SKM-1 treated with dmso at 0.1 percent for 144 hours (cell line): Measurements from ENCODE around the gene MYO9A.
"Not testable (repeated sequence)": the region's sequence is repeated elsewhere in the genome, so short reads cannot be mapped to it uniquely, and the experiment has no call there.

Experiments
- DNase-seq: peaks from one replicate; lab custom pipeline; 2025; ENCODE audit not compliant: unreplicated experiment; lab: John Stamatoyannopoulos, UW

Gene MYO9A

DNA sequence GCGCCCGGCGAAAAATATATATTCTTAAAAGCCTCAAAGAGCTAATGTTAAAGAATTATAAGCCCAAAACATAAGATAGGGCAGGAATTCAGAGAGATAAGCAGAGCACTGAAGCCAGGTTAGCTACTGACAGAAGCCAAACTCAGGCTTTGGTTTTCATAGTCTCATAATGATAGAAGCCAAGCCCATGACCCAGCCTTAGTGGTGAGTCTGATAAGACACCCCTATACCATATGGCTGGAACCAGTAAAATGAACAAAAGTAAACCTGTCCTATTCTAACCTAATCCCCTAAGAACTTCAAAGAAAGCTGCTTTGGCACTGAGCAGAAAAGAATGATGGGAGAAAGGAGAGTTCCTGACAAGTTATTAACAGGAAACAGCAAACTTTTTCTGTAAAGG lies 25.9 kb downstream of the MYO9A start:
- DNase-seq, result no peak

DNA sequence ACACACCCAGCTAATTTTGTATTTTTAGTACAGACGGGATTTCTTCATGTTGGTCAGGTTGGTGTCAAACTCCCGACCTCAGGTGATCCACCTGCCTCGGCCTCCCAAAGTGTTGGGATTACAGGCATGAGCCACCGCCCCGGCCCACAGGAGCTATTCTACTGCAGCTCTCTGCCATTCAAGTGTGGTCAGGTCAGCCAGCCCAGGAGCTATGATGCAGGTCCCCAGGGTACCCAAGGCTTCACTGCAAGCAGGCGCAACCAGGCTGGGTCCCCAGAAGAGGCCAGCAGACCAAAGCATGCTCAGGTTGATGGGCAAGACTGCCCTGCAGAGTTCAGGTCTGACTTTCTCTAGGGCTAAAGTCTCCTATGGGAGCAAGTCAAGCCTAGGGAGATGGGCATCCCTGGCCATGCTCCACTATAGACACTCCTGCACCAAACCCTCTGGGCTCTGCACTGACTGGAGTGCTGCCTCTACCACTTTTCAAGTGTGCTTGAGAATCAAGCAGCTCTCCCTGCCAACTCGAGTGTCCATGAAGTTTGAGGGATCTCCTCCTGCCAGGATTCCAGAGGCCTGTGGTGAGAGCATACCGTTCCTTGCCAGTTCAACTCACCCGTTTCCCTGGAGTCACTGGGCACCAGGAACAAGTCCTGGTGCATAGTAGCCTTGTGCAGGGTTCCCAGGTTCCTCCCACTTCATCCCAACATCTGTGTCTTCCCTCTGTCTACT lies 30.9 kb downstream of the MYO9A start:
- no peak for DNase-seq

DNA sequence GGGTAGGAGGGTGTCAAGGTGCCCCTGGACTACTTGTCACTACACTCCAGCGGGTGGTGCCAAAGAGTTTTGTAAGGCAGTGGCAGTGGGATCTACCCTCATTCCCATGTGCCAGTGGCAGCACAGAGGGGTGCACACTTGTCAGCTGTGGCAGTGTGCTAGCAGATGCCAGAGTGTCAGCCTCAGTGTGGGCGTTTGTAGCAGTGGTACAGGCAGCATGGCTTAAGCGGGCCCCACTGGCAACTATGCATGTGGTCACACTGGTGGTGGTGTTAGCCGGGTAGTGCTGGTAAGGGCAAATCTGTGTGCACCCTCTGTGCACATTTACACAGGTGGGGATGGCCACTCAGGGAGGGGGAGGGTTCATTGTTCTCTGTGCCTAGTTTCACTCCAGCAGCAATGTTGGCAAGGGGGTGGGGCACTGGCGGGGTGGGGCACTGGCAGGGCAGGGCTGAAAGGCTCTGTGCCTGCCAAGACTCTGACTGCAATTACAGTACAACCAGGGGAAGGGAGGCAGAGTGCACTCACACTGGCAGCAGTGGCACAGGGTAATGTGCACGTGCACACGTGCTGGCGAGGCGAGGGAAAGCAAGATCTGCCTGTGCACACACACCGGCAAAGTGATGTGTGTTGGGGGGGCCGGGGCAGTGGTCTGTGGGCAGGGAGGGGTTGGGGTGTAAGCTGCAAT lies 31.8 kb downstream of the MYO9A start:
- DNase-seq, result no peak

- no peak for DNase-seq
These were observed 35.8 kb downstream of the MYO9A start for GRCh38 chr15:72082176-72082575.

DNA sequence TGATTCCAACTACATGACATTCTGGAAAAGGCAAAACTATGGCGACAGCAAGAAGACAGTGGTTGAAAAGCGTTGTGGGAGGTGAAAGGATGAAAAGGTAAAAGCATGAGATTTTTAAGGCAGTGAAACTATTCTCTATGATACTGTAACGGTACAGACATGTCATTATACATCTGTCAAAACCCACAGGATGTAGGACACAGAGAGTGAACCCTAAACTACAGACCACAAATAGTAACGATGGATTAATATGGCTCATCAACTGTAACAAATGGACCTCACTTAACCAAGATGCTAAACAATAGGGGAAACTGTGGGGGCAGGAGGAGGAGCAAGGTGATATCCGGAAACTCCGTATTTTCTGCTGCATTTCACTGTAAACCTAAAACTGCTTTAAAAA lies 39.1 kb downstream of the MYO9A start:
- DNase-seq, result no peak

GRCh38 chr15:72077950-72078349 lies 40.0 kb downstream of the MYO9A start:
- DNase-seq, result no peak

DNA sequence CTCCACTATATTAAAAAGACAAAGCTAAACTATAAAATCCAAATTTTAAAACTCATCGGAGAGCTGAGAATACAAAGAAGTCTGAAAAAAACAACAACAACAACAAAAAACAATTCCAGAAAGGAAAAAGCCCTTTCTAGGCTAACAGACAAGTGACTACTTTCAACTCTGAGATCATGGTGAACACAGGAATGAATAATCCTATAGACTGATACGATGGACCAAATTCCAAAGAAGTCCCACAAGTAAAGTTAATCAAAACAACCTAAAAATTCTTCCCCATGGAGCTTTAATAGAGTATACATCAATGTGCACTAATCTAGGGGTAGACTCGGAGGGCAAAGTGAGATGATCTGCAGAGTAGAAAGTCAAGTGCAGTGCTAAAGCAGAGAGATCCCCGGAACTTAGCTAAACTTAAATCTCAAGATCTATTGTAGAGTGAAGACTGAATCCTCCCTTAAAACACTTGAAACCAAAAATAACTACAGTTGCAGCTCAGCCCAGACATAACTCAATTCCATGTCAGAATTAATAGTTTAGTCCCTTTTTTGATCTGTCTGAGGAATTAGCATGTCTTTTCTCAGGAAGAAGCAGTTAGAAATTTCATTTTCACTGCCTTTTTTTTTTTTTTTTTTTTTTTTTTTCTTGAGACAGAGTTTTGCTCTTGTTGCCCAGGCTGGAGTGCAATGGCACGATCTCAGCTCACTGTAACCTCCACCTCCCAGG lies 43.5 kb downstream of the MYO9A start:
- DNase-seq, result no peak

GRCh38 chr15:72071448-72071825 lies 46.5 kb downstream of the MYO9A start:
- not testable (repeated sequence) for DNase-seq

DNA sequence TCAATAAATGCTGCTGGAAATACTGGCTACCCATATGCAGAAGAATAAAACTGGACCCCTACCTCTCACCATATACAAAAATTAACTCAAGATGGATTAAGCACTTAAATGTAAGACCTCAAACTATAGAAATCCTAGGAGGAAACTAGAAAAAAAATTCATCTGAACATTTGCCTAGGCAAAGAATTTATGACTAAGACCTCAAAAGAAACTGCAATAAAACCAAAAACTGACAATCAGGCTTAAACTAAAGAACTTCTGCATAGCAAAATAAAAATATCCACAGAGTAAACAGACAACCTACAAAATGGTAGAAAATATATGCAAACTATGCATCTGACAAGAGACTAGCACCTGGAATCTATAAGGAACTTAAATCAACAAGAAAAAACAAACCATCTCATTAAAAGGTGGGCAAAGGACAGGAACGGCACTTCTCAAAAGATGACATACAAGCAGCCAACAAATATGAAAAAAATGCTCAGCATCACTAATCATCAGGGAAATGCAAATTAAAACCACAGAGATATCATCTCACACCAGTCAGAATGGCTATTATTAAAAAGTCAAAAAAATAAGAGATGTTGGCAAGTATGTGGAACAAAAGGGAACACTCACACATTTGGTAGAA lies 47.0 kb downstream of the MYO9A start:
- DNase-seq, result no peak

DNA sequence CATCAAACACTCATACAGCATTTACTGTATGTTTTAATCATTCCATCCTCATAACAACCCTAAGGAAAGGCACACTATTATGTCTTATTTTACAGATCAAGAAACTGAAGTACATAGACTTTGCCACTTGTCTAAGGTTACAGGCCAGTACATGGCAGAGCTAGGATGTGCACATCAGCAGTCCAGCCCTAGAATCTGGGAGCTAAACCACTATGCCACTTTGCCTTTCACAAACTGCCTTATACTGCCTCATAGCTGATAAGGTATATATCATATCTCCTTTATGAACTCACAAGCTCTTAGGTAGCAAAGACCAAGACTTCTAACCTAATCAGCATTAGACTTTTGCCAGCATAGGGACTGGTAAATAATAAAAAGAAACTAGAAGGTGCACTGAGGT lies 49.1 kb downstream of the MYO9A start:
- DNase-seq, result no peak

DNA sequence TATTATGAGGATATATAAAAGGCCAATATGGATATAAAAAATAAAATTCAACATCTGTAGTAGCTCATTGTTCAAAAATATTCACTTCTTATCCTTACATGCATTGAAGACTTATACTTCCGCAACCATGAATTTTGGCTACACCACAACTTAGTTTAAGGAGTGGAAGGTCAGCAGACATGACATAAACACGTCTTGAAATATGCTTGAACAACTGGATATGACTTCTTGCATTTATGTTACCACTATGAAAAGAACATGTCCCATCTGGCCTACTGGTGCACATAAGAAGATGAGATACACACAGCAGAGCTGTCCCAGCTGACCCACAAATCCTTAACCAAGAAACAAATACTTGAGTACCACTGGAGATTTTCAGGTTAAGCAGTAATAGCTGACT lies 52.1 kb downstream of the MYO9A start:
- no peak for DNase-seq

- DNase-seq, result no peak
These were observed 54.8 kb downstream of the MYO9A start for GRCh38 chr15:72063186-72063585.

GRCh38 chr15:72062319-72062718 lies 55.6 kb downstream of the MYO9A start:
- no peak for DNase-seq

- DNase-seq, result no peak
These were observed 57.2 kb downstream of the MYO9A start for GRCh38 chr15:72060687-72061250.

GRCh38 chr15:72058585-72058984 lies 59.4 kb downstream of the MYO9A start:
- DNase-seq, result no peak

- no peak for DNase-seq
These were observed 60.3 kb downstream of the MYO9A start for GRCh38 chr15:72057548-72058091.

- DNase-seq, result not testable (repeated sequence)
These were observed 61.7 kb downstream of the MYO9A start for GRCh38 chr15:72056217-72056616.

DNA sequence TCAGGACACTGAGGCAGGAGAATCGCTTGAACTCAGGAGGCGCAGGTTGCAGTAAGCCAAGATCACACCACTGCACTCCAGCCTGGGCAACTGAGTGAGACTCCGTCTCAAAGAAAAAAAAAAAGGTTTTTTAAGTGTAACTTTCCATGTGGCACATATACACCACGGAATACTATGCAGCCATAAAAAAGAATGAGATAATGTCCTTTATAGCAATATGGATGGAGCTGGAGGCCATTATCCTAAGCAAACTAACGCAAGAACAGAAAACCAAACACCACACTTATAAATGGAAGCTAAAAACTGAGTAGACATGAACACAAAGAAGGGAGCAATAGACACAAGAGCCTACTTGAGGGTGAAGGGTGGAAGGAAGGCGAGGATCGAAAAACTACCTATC lies 64.7 kb downstream of the MYO9A start:
- not testable (repeated sequence) for DNase-seq

- DNase-seq, result no peak
These were observed 67.2 kb downstream of the MYO9A start for GRCh38 chr15:72050700-72051099.

DNA sequence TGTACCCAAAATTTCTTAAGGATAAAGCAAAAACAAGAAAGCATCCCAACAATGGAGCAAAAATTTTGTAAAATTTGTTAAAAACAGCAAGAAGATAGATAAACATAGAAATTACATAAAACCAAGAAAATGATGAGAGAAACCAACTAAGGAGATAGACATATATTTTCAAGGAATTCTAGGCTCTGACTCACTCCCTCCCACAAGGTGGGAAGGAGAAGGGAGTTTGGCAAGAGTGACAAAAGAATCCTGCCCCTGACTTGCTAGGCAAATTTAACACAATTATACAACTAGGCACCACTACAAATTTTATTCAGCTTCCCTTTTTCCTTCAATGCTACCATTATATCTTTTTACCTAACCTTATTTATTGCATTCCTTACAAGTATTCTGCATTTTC lies 70.9 kb downstream of the MYO9A start:
- no peak for DNase-seq

- no peak for DNase-seq
These were observed 73.0 kb downstream of the MYO9A start for GRCh38 chr15:72044956-72045355.
